Endothelial cell of umbilical vein (primary cell): Measurements from ENCODE around the gene RBM26. TPM values are rescaled to one million over a fixed set of nuclear protein-coding genes. Genes with fewer than 3 reads are reported as not detected.

Experiments
- BruUV-seq: library from RNA; stranded (reverse); fragments of 400-500 nt; replicated peaks from 2 replicates; lab custom pipeline; 2021; lab: Mats Ljungman, UMichigan
- CTCF ChIA-PET: fragments of 300-600, 350-600 bp; sonication (Branson Sonifier 250); formaldehyde crosslinking; loops from one replicate; lab custom pipeline; 2021; ENCODE audit warnings: antibody characterized with exemption, inconsistent platforms; lab: Charles Lee
- POLR2A ChIA-PET: fragments of 300-600, 350-600 bp; sonication (Branson Sonifier 250); formaldehyde crosslinking; loops from one replicate; lab custom pipeline; 2021; ENCODE audit warnings: antibody characterized with exemption, inconsistent platforms; lab: Charles Lee
- DNase-seq: peaks from one replicate; pipeline ENCODE4 v3.0.0-alpha.2; 2011; ENCODE audit warnings: low read depth, low spot score
- FAIRE-seq: peaks from 2 replicates; lab custom pipeline; 2011; peaks lifted over from hg19 to GRCh38; lab: Jason Lieb, UNC
- H2AFZ ChIP-seq: 2 replicates; pipeline ENCODE4 v1.6.0; 2012; ENCODE audit warnings: low read depth, low read length, control low read depth, inconsistent platforms
- H3K27ac ChIP-seq: 2 replicates; pipeline ENCODE4 v1.5.1; 2011; ENCODE audit warnings: low read depth, mild to moderate bottlenecking, control low read depth, low read length, moderate library complexity; ENCODE audit not compliant: insufficient read depth
- H3K27me3 ChIP-seq, 2 experiments: 2 replicates each; pipeline versions ENCODE4 v1.6.0 to v1.6.1; 2011; ENCODE audit warnings: low read length in 2 of 2, mixed read lengths in 1 of 2; ENCODE audit not compliant: control insufficient read depth in 2 of 2, insufficient read depth in 2 of 2
- H3K36me3 ChIP-seq, 2 experiments: 2 replicates in 1 of 2; 3 replicates in 1 of 2; pipeline ENCODE4 v1.5.1; 2011; ENCODE audit warnings: low read length in 2 of 2, mild to moderate bottlenecking in 1 of 2, moderate library complexity in 1 of 2; ENCODE audit not compliant: control insufficient read depth in 2 of 2, insufficient read depth in 2 of 2; ENCODE audit errors: extremely low read depth in 1 of 2
- H3K4me1 ChIP-seq: 3 replicates; pipeline ENCODE4 v1.5.1; 2011; ENCODE audit warnings: mild to moderate bottlenecking, low read length; ENCODE audit not compliant: control insufficient read depth, insufficient read depth; ENCODE audit errors: extremely low read depth
- H3K4me2 ChIP-seq: 2 replicates; pipeline ENCODE4 v1.6.1; 2011; ENCODE audit warnings: low read length, control low read depth, mixed read lengths; ENCODE audit not compliant: insufficient read depth
- H3K4me3 ChIP-seq, 3 experiments: fragments of 200-600 bp in 1 of 3; sonication (generic), shearing (Covaris generic) in 1 of 3; replicated peaks in 1 of 3; 2 replicates each; pipeline ENCODE4 v1.5.1; 2011 to 2016; ENCODE audit warnings: control low read depth in 3 of 3, low read length in 3 of 3, mild to moderate bottlenecking in 2 of 3, inconsistent platforms in 1 of 3, low read depth in 1 of 3, moderate library complexity in 1 of 3; ENCODE audit not compliant: insufficient read depth in 1 of 3
- H3K79me2 ChIP-seq: 2 replicates; pipeline ENCODE4 v1.6.0; 2012; ENCODE audit warnings: low read length, inconsistent platforms; ENCODE audit not compliant: control insufficient read depth, insufficient read depth
- H3K9ac ChIP-seq: replicated peaks from 2 replicates; pipeline ENCODE3; 2011; ENCODE audit warnings: low read length, control low read depth; ENCODE audit not compliant: insufficient read depth; ENCODE audit errors: extremely low read depth
- H3K9me1 ChIP-seq: replicated peaks from 3 replicates; pipeline ENCODE4 v1.6.0; 2011; ENCODE audit warnings: mild to moderate bottlenecking, low read length; ENCODE audit not compliant: control insufficient read depth, insufficient read depth; ENCODE audit errors: extremely low read depth
- H3K9me3 ChIP-seq: replicated peaks from 2 replicates; pipeline ENCODE4 v1.5.1; 2012; ENCODE audit warnings: low read length, inconsistent platforms; ENCODE audit not compliant: control insufficient read depth, insufficient read depth
- H4K20me1 ChIP-seq: replicated peaks from 2 replicates; pipeline ENCODE3; 2011; ENCODE audit warnings: mild to moderate bottlenecking, low read length; ENCODE audit not compliant: control insufficient read depth, insufficient read depth; ENCODE audit errors: extremely low read depth
- EZH2 ChIP-seq: IDR thresholded peaks from 2 replicates; pipeline ENCODE4 v1.6.1; 2012; ENCODE audit warnings: borderline replicate concordance, low read depth, mild to moderate bottlenecking, moderate library complexity, low read length, inconsistent platforms; ENCODE audit not compliant: severe bottlenecking
- FOS ChIP-seq: IDR thresholded peaks from 2 replicates; pipeline ENCODE4 v1.6.1; 2011; ENCODE audit warnings: mild to moderate bottlenecking, low read length, moderate library complexity, borderline replicate concordance; ENCODE audit not compliant: insufficient read depth
- GATA2 ChIP-seq: IDR thresholded peaks from 2 replicates; pipeline ENCODE4 v1.7.0; 2011; ENCODE audit warnings: low read depth, mild to moderate bottlenecking, moderate library complexity, mixed read lengths, low read length; ENCODE audit not compliant: insufficient read length, insufficient read depth
- JUN ChIP-seq: IDR thresholded peaks from 2 replicates; pipeline ENCODE4 v1.6.1; 2011; ENCODE audit warnings: borderline replicate concordance, low read depth; ENCODE audit not compliant: insufficient read length, insufficient read depth
- MYC ChIP-seq: IDR thresholded peaks from one replicate; pipeline ENCODE4 v1.6.1; 2011; ENCODE audit warnings: mild to moderate bottlenecking, low read depth, low read length
- POLR2A ChIP-seq: IDR thresholded peaks from 2 replicates; pipeline ENCODE4 v1.6.1; 2012; ENCODE audit warnings: low read depth, mild to moderate bottlenecking, control low read depth, low read length
- POLR2AphosphoS5 ChIP-seq: IDR thresholded peaks from 2 replicates; pipeline ENCODE4 v1.6.1; 2012; ENCODE audit warnings: low read depth, mild to moderate bottlenecking, control low read depth, low read length, moderate library complexity; ENCODE audit not compliant: insufficient read depth
- dilution Hi-C: fragments of 300-500 bp; cut with MboI; formaldehyde crosslinking; loops from one replicate; pipeline ENCODE4 v1.15.0; 2019; ENCODE audit warnings: low sequenced_read_pairs; ENCODE audit not compliant: extremely low pct_ligation_motif_present
- intact Hi-C: fragments of 100-400 bp; cut with micrococcal nuclease; formaldehyde crosslinking; loops from one replicate; pipeline ENCODE4 v1.10.0; 2022
- polyA plus RNA-seq, 4 experiments: library from polyadenylated mRNA; depleted of rRNA in 3 of 4; stranded (reverse) in 3 of 4; unstranded in 1 of 4; fragments of >200 nt; gene quantifications; 2 replicates each; pipeline versions ENCODE4 v1.2.1 to v1.2.3, GENCODE V29; 2011 to 2012; ENCODE audit warnings: missing spikeins in 1 of 4
- total RNA-seq: library from RNA; stranded (reverse); gene quantifications from 2 replicates; pipeline ENCODE4 v1.2.3, GENCODE V29; 2021
- TF ChIP-seq, protein P1 (sequence below), 2 donors: IDR thresholded peaks; 1 replicate in 1 of 2; 2 replicates in 1 of 2; pipeline ENCODE4 v1.5.1; 2011; ENCODE audit warnings: low read length in 2 of 2, mild to moderate bottlenecking in 2 of 2, moderate library complexity in 2 of 2, control low read depth in 1 of 2, inconsistent platforms in 1 of 2, low read depth in 1 of 2; ENCODE audit not compliant: insufficient read depth in 1 of 2; ENCODE audit errors: extremely low read depth in 1 of 2
- TF ChIP-seq, protein P2 (sequence below): IDR thresholded peaks from 2 replicates; pipeline ENCODE4 v1.6.1; 2011; ENCODE audit not compliant: insufficient read depth, insufficient read length

RBM26 gene
- total and polyA plus RNA-seq, 2 donors (not counting 3 experiments of a cell fraction or from before 2014, with no cell fraction given), result 14.8 to 54.3 TPM

DNA sequence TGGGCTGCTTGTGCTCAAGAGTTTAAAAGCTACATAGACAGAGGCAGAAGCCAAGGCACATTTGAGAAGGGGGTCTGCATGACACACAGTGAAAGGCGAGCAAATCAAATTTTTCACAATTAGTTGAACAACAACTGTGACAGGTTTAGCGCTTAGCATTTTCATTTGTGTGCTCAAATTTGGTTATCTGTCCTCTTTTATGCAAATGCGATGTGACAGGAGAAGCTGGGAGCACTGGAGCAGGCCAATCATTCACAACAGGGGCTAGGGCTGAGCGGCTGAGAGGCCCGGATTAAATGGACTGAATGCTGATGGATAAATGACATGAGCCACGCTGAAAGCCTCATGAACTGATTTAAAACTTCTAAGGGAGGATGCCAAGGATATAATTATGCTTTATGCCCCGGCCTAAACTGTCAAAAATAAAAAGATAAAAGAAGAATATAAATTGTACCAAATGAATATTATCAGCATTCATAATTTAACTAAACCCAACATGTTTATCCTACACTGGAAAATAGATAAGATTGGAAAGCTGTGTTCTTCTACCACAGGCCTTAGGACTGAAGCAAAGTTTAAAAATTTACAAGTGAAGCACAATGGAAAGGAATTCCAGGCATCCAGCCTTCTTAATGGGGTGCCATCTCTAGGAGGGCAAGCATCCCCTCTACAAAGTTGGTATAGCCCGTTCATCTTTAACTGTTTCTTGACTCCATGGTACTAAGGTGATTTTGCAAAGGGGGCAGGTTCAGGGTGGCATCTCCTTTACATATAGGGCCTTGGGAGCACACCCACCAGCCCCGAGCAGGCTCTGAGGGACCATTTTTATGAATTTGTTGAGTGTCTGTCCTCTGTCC lies 117.9 kb downstream of the RBM26 start:
- DNase-seq (no peak), FAIRE-seq (no peak)
- intact Hi-C loops, result no loop called here
- H2AFZ ChIP-seq, result no peak overlapping the region
- no peak overlapping the region for H3K27ac ChIP-seq
- no peaks in the 10 kb centered on the region for H3K36me3 ChIP-seq
- no peaks in the 10 kb centered on the region for H4K20me1 ChIP-seq
- no peak overlapping the region for H3K9ac ChIP-seq
- dilution Hi-C loops, result no loop called here
- H3K4me2 ChIP-seq, result no peak overlapping the region
- ChIA-PET POLR2A (no interaction called here), CTCF (no interaction called here)
- H3K79me2 ChIP-seq, result no peaks in the 10 kb centered on the region
- TF ChIP-seq FOS (no peak), GATA2 (no peak), POLR2A (no peak), EZH2 (no peak), JUN (no peak), MYC (no peak), POLR2AphosphoS5 (no peak)
- TF ChIP-seq, protein P1, sequence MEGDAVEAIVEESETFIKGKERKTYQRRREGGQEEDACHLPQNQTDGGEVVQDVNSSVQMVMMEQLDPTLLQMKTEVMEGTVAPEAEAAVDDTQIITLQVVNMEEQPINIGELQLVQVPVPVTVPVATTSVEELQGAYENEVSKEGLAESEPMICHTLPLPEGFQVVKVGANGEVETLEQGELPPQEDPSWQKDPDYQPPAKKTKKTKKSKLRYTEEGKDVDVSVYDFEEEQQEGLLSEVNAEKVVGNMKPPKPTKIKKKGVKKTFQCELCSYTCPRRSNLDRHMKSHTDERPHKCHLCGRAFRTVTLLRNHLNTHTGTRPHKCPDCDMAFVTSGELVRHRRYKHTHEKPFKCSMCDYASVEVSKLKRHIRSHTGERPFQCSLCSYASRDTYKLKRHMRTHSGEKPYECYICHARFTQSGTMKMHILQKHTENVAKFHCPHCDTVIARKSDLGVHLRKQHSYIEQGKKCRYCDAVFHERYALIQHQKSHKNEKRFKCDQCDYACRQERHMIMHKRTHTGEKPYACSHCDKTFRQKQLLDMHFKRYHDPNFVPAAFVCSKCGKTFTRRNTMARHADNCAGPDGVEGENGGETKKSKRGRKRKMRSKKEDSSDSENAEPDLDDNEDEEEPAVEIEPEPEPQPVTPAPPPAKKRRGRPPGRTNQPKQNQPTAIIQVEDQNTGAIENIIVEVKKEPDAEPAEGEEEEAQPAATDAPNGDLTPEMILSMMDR (IDR thresholded peaks at IDR 0.05; ENCODE audit: extremely low read depth in 1 of 2, insufficient read depth in 1 of 2, low read depth in 1 of 2, low read length in 2 of 2), result no peak
- TF ChIP-seq, protein P2, sequence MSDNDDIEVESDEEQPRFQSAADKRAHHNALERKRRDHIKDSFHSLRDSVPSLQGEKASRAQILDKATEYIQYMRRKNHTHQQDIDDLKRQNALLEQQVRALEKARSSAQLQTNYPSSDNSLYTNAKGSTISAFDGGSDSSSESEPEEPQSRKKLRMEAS, result no peak
- peaks cover 0 to 1% of the 10 kb centered on the region in 2 experiments for H3K27me3 ChIP-seq
- H3K9me3 ChIP-seq, result no peaks in the 10 kb centered on the region
- H3K4me3 ChIP-seq, result no peak overlapping the region
- no peaks in the 10 kb centered on the region for H3K4me1 ChIP-seq
- no peaks in the 10 kb centered on the region for H3K9me1 ChIP-seq
- BruUV-seq, result no TSS peak
